ENCODE data around the gene ACSBG1.

The ACSBG1 gene

DNA sequence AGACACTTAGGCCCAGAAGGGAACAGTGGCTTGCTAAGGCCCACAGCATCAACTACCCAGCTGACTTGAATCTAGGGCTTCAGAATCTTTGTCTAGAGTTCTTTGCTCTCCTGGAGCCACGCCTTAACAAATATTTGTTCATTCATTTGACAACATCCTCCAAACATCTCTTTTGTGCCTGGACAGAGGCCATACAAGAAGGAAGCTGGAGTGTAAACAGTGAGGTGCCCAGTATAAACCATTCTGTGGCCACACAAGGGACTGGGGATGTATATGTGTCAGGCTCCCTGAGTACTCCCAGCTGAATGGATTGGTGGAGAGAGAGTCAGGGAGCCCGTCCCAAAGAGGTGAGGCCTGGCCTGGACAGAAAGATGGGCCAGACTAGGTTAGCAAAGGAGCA lies 106.5 kb downstream of the ACSBG1 start:
- DNase-seq = no peak

DNA sequence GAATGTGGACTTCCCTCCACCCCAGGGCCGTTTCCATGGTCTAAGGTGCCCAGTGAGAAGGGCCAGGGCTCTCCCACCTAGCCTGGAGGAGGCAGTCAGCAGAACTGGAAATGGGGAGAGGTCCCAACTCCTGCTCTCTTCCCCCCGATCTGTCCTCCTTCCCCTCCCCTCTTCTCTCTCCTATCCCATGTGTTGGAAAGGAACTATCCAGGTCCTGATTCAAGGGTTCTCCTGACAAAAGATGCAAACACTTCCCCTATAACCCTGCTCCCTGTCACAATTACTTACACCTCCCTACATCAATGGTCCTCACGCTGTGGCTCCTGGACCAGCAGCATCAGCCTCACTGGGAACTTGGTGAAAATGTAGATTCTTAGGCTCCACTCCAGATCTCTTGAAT lies 109.1 kb downstream of the ACSBG1 start:
- DNase-seq = no peak

DNA sequence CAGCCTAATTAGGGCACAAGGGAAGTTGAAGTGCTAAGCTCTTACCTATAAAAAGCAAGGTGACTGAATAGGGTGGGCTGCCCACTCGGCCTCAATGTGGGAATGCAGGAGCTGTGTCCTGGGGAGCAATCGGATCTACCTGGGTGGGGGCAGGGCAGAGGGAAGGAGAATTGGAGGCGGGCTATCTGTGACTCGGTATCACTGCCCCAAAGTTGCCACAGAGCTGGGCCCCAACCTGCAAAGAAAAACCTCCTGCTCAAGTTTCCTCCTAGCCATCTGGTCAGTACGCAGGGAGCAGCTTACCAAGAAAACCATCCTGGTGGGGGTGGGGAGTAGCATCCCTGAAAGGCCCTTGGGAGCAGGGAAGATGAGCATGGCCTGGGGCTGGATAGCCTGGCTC lies 113.8 kb downstream of the ACSBG1 start:
- DNase-seq = no peak
